Suppressor macrophage (primary cell): ENCODE data around the gene SEPTIN2.
"Not testable (repeated sequence)": the region's sequence is repeated elsewhere in the genome, so short reads cannot be mapped to it uniquely, and the experiment has no call there.

ENCODE experiments used
- DNase-seq, 4 experiments: peaks; one replicate each; pipeline ENCODE4 v3.0.0-alpha.2; 2020 to 2022

The SEPTIN2 gene

DNA sequence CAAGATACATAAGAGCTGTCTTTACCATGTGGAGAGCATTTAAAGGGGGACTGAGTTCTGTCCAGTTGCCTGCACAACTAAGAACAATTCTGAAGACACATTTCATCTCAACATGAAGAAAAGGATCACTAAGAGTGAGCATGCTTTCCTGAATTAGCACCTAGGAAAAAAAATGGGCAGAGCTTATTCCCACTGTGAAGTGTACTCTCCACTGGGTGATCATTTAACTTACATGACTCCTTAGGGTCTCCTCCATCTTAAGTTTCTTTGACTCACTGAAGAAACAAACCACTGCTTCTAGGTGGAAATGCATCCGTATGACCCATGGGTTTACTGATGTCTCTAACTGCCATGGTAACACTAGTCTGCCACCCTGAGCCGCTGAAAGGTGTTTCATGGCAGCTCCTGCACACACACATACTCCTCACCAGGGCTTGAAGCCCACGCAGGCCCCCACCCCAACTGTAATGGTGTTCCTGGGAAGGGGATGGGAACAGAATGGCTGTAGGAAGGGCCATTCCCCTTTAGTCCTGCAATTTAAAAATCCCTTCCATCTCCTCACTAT lies 27.3 kb upstream of the SEPTIN2 start:
- DNase-seq: no peak

DNA sequence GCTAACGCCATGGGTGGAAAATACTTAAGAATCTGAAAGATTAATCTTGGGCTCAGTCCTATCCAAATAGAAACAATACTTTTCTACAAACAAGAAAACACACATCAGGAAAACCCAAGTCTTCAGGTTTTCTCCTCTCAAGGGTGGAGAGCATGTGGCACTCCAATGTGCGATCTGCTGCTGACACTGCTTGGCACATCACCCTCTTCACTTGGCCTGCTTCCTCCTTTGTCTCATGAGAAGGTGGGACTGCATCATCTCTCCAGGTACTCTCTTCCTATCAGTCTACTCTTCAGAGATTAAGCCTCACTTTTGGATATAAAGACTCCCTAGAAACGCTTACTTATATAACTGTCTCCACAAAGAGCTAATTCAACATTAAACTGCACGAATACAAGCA lies 26.7 kb upstream of the SEPTIN2 start:
- peak in 2 of 4 experiments; percentile 18 to 39 for DNase-seq

DNA sequence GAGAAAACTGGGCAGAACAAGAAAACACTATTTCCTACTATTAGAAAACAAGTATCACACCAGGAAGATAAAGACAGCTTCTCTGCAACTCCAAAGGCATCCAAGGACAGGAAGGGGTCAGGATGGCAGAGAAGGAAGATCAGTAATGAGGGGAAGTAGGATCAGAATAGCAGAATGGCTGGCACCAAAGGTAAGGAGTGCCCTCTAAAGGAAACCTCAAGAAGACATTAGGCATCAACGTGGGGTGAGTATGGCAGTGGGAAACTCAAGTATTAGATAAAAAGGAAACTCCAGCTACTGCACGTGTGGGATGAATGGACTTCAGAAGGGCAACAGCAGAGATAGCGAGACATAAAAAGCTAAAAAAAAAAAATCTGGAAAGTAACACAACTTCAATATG lies 26.1 kb upstream of the SEPTIN2 start:
- peak in 2 of 4 experiments; percentile 17 to 21 for DNase-seq

DNA sequence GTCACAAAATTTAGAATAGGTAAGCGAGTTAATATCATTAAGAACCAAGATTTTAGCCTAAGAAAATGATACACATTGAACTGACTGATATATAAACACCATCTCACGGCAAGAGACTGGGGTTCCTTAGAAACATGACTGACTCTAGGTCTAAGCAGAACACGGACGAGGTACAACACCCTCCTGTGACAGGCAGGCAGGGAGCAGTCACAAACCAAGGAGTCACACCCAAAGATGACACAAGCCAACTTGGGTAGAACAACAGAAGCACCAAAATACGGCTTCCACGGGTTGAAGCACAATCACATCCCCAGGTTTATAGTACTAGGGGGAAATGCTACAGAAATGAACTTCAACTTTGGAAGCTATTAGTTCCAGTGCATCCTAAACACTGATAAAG lies 24.6 kb upstream of the SEPTIN2 start:
- no peak for DNase-seq

GRCh38 chr2:241291977-241292376 lies 23.7 kb upstream of the SEPTIN2 start:
- DNase-seq: no peak

- DNase-seq: not testable (repeated sequence)
These were observed 22.3 kb upstream of the SEPTIN2 start for GRCh38 chr2:241293378-241293797.

- no peak for DNase-seq
These were observed 20.2 kb upstream of the SEPTIN2 start for GRCh38 chr2:241295326-241296095.

DNA sequence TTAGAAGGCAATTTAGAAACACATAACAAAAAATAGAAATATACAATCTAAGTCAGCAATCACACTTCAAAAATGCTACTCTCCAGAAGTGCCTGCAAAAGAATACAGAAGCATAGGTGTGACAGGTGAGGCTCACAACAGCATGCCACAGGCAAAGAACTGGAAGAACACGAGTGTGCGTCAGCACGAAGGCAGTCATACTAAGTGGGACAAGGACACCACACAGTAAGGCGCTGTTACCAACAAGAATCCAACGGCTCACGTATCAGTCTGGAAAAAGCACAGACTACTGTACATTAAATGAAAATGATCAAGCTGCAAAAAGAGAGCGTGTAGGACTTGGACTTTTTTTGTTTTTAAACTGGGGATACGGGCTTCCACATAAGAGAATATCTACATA lies 19.0 kb upstream of the SEPTIN2 start:
- no peak for DNase-seq

DNA sequence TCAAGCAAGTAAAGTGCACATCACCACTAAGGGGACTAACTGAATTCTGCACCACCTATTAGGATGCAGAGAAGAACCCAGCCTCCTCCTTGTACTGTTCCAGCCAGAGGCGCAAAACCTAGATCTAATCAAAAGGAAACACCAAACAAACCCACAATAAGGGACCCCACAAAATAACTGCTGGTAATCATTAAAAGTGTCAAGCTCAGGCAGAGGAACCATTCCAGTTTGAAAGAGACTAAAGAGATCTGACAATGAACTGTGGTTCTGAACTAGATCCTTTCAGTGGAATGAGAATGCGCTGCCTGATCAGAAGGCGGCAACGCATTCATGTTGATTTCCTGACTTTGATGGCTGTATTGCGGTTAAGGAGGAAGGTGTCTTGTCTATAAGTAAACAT lies 17.1 kb upstream of the SEPTIN2 start:
- DNase-seq: no peak

- DNase-seq: no peak
These were observed 15.7 kb upstream of the SEPTIN2 start for GRCh38 chr2:241300000-241300399.

GRCh38 chr2:241302083-241302482 lies 13.6 kb upstream of the SEPTIN2 start:
- DNase-seq: no peak

DNA sequence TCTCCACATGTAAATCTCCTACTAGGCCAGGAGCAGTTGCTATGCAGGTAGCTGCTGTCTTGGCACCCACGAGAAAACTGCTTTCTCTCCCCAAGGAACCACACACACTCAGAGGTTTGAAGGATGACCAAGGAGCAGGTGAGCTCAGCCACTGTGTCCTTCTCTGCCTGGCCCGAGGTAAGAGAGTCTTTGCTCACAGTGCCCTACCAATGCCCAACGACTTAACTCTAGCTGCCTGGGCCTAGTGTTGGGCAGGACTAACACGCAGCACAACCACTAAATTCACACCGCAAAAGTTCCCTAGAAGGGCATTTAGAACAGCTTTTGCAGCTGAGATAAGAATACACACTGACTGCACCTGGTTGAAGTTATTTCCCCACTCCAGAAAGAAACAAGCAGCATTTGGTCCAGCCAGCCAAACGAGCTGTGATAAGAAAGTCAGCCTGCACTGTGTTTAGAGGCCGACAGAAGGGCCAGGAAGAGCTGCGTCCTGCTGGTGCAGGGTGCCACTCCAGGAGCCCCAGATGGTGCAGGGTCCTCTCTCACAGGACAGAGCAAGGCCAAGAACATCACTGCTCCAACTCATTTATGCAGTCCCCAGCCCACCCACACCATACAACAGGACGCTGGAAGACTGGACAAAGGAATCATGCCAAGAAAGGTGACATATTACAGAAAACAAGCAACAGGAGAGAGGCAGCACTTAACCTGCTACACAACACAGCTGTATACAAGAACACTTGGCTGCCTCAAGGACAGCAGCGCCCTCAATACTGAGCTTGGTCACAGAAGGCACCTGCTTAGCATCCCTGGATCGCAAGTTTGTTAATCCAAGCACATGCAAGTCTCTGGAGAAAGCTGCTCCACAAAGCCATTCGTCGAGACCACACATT lies 12.7 kb upstream of the SEPTIN2 start:
- DNase-seq: no peak

- no peak for DNase-seq
These were observed 11.6 kb upstream of the SEPTIN2 start for GRCh38 chr2:241304039-241304670.

GRCh38 chr2:241307055-241307454 lies 8.7 kb upstream of the SEPTIN2 start:
- no peak for DNase-seq

DNA sequence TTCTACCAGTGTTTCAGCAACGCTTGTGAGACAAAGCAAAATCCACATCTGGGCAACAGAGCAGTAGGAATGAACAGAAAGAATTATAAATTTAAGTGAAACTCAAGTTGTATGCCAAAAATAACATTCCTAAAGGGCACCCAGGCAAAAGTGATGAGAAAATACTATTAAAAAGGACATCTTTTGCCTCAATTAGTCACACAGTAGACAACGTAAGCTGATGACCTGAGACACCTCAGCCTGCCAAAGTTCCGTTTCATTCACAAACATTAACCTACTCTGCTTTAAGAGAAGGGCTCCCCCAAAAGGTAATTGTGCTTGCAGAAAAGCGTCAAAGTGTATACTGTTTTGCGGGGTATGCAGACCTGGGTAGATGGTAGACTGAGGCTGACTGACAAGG lies 7.5 kb upstream of the SEPTIN2 start:
- DNase-seq: no peak

- DNase-seq: no peak
These were observed 6.8 kb upstream of the SEPTIN2 start for GRCh38 chr2:241308832-241309500.

DNA sequence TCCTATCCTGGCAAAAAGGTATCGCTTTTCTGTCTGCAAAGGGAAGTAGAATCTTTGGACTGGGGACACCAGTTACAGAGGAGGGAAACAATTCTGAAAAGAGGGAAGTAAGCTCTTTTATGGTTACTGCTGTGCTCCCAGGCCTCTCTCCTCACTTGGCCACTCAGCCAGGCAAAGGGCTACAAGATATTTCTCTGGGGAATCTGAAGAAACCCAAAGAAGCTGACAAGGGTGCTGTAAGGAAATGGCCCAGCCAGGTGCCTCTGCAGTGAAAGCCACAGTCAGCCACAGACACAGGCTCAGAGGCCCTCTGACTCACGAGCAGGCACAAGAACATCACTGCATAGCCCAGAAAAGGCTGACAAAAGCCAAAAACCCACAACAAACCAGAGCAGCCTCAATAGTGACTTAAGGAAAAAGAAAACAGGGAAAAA lies 6.0 kb upstream of the SEPTIN2 start:
- DNase-seq: peak; percentile 32 to 70 (median 64)

DNA sequence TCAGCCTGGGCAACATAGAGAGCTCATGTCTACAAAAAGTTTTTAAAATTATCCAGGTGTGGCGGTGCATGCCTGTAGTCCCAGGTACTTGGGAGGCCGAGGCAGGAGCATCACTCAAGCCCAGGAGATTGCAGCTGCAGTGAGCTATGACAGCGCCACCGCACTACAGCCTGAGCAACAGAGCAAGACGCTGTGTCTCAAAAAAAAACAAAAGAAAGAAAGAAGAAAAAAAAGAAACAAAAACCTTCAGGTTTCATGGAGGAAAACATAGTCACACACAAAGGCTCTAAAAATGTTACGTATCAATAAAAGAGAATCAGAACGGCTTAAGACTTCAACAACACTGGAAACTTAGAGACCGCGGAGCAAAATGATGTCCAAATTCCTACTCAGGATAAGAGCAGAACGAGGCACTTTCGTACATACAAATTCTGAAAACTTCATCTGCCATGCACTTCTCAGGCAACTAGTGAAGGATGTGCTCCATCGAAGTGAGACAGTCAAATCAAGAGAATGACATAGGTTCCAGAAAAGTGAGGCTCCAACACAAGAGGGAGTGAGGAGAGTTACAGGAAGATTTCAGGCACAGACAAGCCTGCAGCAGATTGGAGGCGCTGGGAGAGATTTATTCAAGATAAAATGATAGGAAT lies 4.7 kb upstream of the SEPTIN2 start:
- no peak for DNase-seq

- peak in 3 of 4 experiments; percentile 4 to 55 (median 45) for DNase-seq
These were observed 3.6 kb upstream of the SEPTIN2 start for GRCh38 chr2:241312082-241312481.

- DNase-seq: peak in 1 of 4 experiments; percentile 27
These were observed 2.1 kb upstream of the SEPTIN2 start for GRCh38 chr2:241313543-241314095.
